Type B pancreatic cell (in vitro differentiated cells): Measurements from ENCODE around the gene SLC12A7. TPM values are rescaled to one million over a fixed set of nuclear protein-coding genes. Genes with fewer than 3 reads are reported as not detected.

ENCODE experiments used
- DNase-seq: peaks from one replicate; pipeline ENCODE4 v3.0.0; 2021; ENCODE audit warnings: mixed read lengths; ENCODE audit not compliant: unreplicated experiment; ENCODE audit errors: extremely low spot score
- H3K27ac Mint-ChIP-seq: 2 replicates; pipeline ENCODE4 v1.8.0; 2021; ENCODE audit warnings: mild to moderate bottlenecking, mixed read lengths
- H3K27me3 Mint-ChIP-seq: 2 replicates; pipeline ENCODE4 v1.8.0; 2021; ENCODE audit warnings: mixed read lengths
- H3K36me3 Mint-ChIP-seq: 2 replicates; pipeline ENCODE4 v1.8.0; 2021; ENCODE audit warnings: mixed read lengths
- H3K4me1 Mint-ChIP-seq: one replicate; pipeline ENCODE4 v1.8.0; 2021; ENCODE audit warnings: mixed read lengths; ENCODE audit not compliant: unreplicated experiment
- H3K4me3 Mint-ChIP-seq: 2 replicates; pipeline ENCODE4 v1.8.0; 2021; ENCODE audit warnings: mild to moderate bottlenecking, mixed read lengths
- H3K9me3 Mint-ChIP-seq: 2 replicates; pipeline ENCODE4 v1.8.0; 2021; ENCODE audit warnings: mixed read lengths
- total RNA-seq: library from RNA; stranded (reverse); gene quantifications from 2 replicates; pipeline ENCODE4 v1.2.1, GENCODE V29; 2021; ENCODE audit warnings: low replicate concordance
- TF ChIP-seq, protein P1 (sequence below): fragments of 200-600 bp; sonication (generic); conservative IDR thresholded peaks from 2 replicates; pipeline ENCODE4 v1.5.0; 2021; ENCODE audit warnings: antibody characterized with exemption, mild to moderate bottlenecking

Gene SLC12A7
- total RNA-seq, 1 donor from 2014 or later: 57.6 TPM

DNA sequence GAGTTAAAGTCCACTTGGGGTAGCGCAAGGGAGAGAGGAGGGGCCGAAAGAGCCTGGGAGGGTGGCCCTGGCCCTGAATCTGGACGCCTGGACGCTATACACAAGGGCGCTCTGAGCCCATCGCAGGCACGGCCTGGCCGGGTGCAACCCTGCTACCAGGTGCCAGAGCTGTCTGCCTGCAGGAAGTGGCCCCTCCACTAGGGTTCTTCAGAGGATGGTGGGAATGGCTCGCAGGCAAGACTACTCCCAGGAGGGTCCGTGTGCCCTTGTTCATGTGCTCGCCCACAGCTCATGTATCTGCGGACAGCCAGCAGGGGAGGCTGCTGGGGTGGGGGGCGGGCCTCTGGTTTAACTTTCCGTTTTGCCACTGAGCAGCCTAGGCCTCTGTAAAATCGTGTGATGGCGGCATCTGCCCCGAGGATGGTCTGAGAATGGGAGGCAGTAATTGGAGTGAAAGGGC is 104.6 kb downstream of the SLC12A7 start:
- peaks cover 44% of the 10 kb centered on the region for H3K4me1 Mint-ChIP-seq
- TF ChIP-seq, protein P1, sequence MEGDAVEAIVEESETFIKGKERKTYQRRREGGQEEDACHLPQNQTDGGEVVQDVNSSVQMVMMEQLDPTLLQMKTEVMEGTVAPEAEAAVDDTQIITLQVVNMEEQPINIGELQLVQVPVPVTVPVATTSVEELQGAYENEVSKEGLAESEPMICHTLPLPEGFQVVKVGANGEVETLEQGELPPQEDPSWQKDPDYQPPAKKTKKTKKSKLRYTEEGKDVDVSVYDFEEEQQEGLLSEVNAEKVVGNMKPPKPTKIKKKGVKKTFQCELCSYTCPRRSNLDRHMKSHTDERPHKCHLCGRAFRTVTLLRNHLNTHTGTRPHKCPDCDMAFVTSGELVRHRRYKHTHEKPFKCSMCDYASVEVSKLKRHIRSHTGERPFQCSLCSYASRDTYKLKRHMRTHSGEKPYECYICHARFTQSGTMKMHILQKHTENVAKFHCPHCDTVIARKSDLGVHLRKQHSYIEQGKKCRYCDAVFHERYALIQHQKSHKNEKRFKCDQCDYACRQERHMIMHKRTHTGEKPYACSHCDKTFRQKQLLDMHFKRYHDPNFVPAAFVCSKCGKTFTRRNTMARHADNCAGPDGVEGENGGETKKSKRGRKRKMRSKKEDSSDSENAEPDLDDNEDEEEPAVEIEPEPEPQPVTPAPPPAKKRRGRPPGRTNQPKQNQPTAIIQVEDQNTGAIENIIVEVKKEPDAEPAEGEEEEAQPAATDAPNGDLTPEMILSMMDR: no peak
- peak overlapping the region; percentile 80 for H3K4me3 Mint-ChIP-seq
- H3K27me3 Mint-ChIP-seq: peaks cover 35% of the 10 kb centered on the region
- no peaks in the 10 kb centered on the region for H3K9me3 Mint-ChIP-seq
- no peaks in the 10 kb centered on the region for H3K36me3 Mint-ChIP-seq
- peak overlapping the region; percentile 31 for H3K27ac Mint-ChIP-seq
- DNase-seq: peak; percentile 50

DNA sequence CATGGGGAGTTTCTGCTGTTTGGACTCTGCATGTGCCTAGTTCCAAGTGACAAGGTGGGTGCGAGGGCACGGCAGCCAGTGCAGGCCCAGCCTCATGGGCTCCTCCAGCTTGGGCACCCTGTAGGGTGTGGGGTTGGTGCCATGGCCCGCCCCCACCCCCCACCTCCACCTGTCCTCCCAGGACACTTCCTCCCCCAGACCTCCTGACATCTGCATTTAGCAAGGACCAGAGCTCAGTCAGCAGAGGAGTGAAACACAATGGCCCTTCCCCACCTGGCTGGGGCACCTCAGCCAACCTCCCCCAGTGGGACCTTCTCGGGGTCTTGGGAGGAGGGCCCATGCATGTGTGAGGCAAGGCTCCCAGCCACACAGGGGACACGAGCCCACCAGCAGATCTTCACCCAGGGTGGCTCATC is 105.2 kb downstream of the SLC12A7 start:
- DNase-seq: peak; percentile 60
- Mint-ChIP-seq H3K4me1 (peaks cover 43% of the 10 kb centered on the region), H3K36me3 (no peaks in the 10 kb centered on the region), H3K27ac (peak overlapping the region; percentile 31), H3K9me3 (no peaks in the 10 kb centered on the region), H3K27me3 (peaks cover 35% of the 10 kb centered on the region), H3K4me3 (peak overlapping the region; percentile 83)
- TF ChIP-seq, protein P1: no peak

DNA sequence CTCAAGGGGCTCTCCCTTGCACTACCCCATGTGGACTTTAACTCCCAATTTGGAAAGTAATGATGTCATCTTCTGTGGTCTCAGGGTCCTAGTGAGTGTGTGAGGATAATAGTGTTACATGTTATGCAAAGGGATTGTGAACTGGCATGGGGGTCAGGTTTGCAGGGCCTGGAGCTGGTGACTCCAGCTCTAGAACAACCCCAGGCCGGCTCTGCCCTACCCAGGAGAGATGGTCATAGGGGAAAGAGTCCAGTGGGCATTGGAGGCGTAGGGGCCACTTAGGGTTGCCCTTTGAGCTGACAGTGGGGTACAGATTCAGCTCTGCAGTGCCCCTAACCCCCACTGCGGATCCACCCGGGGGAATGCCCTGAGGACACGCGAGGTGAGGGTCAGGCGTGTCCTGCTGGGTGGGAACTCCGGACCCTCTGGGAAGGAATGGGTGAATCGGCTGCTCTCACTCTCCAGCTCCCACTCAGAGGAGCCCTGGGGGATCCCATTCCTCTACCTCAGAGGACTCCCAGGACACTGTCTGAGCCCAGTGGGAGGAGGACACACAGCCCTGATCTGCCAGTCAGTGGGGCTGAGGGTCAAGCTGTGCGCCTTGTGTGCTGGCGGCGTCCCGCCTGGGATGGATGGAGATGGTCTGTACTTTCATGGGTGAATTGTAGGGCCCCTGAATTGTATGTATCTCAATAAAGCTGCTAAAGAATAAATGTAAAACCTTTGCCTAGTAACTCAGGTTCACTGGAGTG is 105.8 kb downstream of the SLC12A7 start:
- H3K27me3 Mint-ChIP-seq: peaks cover 33% of the 10 kb centered on the region
- DNase-seq: peak; percentile 59
- TF ChIP-seq, protein P1: no peak
- H3K27ac Mint-ChIP-seq: peak overlapping the region; percentile 52
- H3K9me3 Mint-ChIP-seq: no peaks in the 10 kb centered on the region
- no peaks in the 10 kb centered on the region for H3K36me3 Mint-ChIP-seq
- H3K4me1 Mint-ChIP-seq: peaks cover 37% of the 10 kb centered on the region
- peak overlapping the region; percentile 83 for H3K4me3 Mint-ChIP-seq

DNA sequence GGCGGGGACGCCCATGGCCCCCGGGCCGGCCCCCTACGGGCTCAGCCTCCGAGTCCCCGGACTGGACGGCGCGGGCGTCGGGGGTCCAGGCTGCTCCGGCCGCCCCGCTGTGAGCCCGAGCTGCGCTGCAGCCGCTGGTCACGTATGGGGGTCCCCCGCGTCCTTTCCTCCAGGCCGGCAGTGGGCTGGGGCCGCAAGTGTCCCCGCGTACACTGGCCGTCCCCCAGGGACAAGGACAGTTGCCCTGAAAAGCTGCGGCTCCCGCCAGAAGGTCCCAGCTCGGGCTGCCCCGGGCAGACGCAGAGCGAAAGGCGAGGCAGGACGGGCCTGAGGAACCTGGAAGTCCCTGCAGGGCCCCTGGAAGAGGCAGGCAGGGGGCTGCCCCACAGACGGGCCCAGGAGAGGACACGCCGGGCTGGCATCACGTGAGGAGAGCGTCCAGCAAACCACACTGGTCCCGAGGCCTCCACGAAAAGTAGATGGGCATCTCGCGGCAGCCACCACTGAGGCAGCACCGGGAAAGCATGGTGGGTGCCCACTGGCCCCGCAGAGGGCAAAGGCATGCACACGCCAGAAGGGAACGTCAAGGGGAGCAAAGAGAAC is 106.5 kb downstream of the SLC12A7 start:
- no peaks in the 10 kb centered on the region for H3K9me3 Mint-ChIP-seq
- DNase-seq: peak; percentile 68
- no peaks in the 10 kb centered on the region for H3K36me3 Mint-ChIP-seq
- H3K27me3 Mint-ChIP-seq: peaks cover 28% of the 10 kb centered on the region
- TF ChIP-seq, protein P1: no peak
- H3K4me1 Mint-ChIP-seq: peaks cover 30% of the 10 kb centered on the region
- peak overlapping the region; percentile 52 for H3K27ac Mint-ChIP-seq
- no peak overlapping the region for H3K4me3 Mint-ChIP-seq

DNA sequence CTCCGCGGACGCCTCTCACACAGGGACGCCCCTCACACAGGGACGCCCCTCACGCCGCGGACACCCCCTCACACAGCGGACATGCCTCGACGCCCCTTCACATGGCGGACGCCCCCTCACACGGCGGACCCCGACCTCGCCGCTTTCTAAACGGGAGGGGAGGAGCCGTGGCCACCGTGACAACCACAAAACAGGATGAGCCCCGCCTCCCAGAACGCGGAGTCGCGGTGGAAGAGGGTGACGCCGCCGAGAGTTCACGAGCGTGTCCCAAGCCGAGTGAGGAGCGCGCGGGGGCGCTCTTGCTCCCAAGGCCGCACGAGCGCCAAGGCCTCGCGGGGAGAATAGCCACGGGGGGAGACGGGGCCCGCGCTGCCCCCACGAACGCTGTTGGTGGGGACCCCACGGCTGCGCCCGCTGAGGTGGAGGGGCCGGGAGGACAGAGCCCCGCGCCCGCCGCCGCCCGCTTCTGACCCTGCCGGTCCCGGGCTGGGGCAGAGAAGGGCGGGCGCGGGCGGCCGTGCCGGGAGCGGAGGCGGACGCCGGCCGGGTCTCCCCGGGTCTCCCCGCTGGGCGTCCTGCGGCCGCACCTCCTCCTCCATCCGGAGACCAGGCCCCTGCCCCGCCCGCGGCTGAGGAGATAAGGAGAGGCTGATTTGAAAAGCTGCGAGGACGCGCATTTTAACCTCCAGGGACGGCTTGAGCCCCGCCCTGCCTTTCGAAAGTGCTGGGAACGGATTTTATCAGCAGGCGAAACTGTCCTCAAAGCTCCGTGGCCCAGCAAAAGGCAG is 107.2 kb downstream of the SLC12A7 start:
- Mint-ChIP-seq H3K9me3 (no peaks in the 10 kb centered on the region), H3K4me1 (peaks cover 23% of the 10 kb centered on the region), H3K27ac (peak overlapping the region; percentile 99), H3K36me3 (no peaks in the 10 kb centered on the region), H3K27me3 (peaks cover 21% of the 10 kb centered on the region), H3K4me3 (peak overlapping the region; percentile 88)
- DNase-seq: peak; percentile 79
- TF ChIP-seq, protein P1: peak; percentile 47
